ENCODE measurements around the gene DUSP14. TPM values are rescaled to one million over a fixed set of nuclear protein-coding genes. Genes with fewer than 3 reads are reported as not detected.

DUSP14 gene
- total and polyA plus RNA-seq, 4 donors = 13.8 to 22.9 (median 16.4) TPM

GRCh38 chr17:37481001-37481665 is 8.6 kb upstream of the DUSP14 start:
- Histone ChIP-seq H3K4me1 (ENCODE audit: control insufficient read depth, insufficient read depth, low read length) (no peaks in the 10 kb centered on the region), H3K4me3 (ENCODE audit: low read depth, low read length) (no peak overlapping the region), H3K27ac (ENCODE audit: low read depth, low read length) (no peak overlapping the region), H3K27me3 (ENCODE audit: control insufficient read depth, insufficient read depth, low read length) (no peaks in the 10 kb centered on the region), H3K36me3 (ENCODE audit: control insufficient read depth, insufficient read depth, low read length) (peaks cover 16% of the 10 kb centered on the region), H3K9me3 (ENCODE audit: control insufficient read depth, insufficient read depth, low read length) (no peaks in the 10 kb centered on the region)
- no peak for DNase-seq (ENCODE audit: low read depth in 4 of 6, low spot score in 6 of 6)
- WGBS (ENCODE audit: insufficient coverage) = 91% methylated on average over 7 of the region's 9 CpGs

GRCh38 chr17:37483311-37484039 is 6.2 kb upstream of the DUSP14 start:
- peak in 2 of 6 donors; percentile 5 to 68 for DNase-seq (ENCODE audit: low read depth in 4 of 6, low spot score in 6 of 6)
- H3K4me1 ChIP-seq (ENCODE audit: control insufficient read depth, insufficient read depth, low read length) = peaks cover under 1% of the 10 kb centered on the region
- peaks cover 3% of the 10 kb centered on the region for H3K36me3 ChIP-seq (ENCODE audit: control insufficient read depth, insufficient read depth, low read length)
- no peak overlapping the region for H3K4me3 ChIP-seq (ENCODE audit: low read depth, low read length)
- H3K9me3 ChIP-seq (ENCODE audit: control insufficient read depth, insufficient read depth, low read length) = no peaks in the 10 kb centered on the region
- H3K27ac ChIP-seq (ENCODE audit: low read depth, low read length) = no peak overlapping the region
- 50% methylated on average over 4 of the region's 5 CpGs for WGBS (ENCODE audit: insufficient coverage)
- no peaks in the 10 kb centered on the region for H3K27me3 ChIP-seq (ENCODE audit: control insufficient read depth, insufficient read depth, low read length)

- Histone ChIP-seq H3K36me3 (ENCODE audit: control insufficient read depth, insufficient read depth, low read length) (no peaks in the 10 kb centered on the region), H3K27ac (ENCODE audit: low read depth, low read length) (no peak overlapping the region), H3K27me3 (ENCODE audit: control insufficient read depth, insufficient read depth, low read length) (no peaks in the 10 kb centered on the region), H3K4me1 (ENCODE audit: control insufficient read depth, insufficient read depth, low read length) (peaks cover 14% of the 10 kb centered on the region), H3K9me3 (ENCODE audit: control insufficient read depth, insufficient read depth, low read length) (no peaks in the 10 kb centered on the region), H3K4me3 (ENCODE audit: low read depth, low read length) (no peak overlapping the region)
- DNase-seq (ENCODE audit: low read depth in 4 of 6, low spot score in 6 of 6) = peak in 1 of 6 donors; percentile 20
- WGBS (ENCODE audit: insufficient coverage) = no CpG with 5 or more reads among the region's 1 CpG
These were observed 3.6 kb upstream of the DUSP14 start for GRCh38 chr17:37485938-37486570.

- Histone ChIP-seq H3K27me3 (ENCODE audit: control insufficient read depth, insufficient read depth, low read length) (no peaks in the 10 kb centered on the region), H3K9me3 (ENCODE audit: control insufficient read depth, insufficient read depth, low read length) (no peaks in the 10 kb centered on the region), H3K36me3 (ENCODE audit: control insufficient read depth, insufficient read depth, low read length) (no peaks in the 10 kb centered on the region), H3K27ac (ENCODE audit: low read depth, low read length) (peak overlapping the region; percentile 69), H3K4me3 (ENCODE audit: low read depth, low read length) (peak overlapping the region; percentile 82), H3K4me1 (ENCODE audit: control insufficient read depth, insufficient read depth, low read length) (peaks cover 17% of the 10 kb centered on the region)
- 53% methylated on average over 6 of the region's 7 CpGs for WGBS (ENCODE audit: insufficient coverage)
- peak in 2 of 6 donors; percentile 59 to 69 for DNase-seq (ENCODE audit: low read depth in 4 of 6, low spot score in 6 of 6)
These were observed 1.6 kb upstream of the DUSP14 start for GRCh38 chr17:37488009-37488604.

GRCh38 chr17:37488607-37489196 is 989 bp upstream of the DUSP14 start:
- peak overlapping the region; percentile 69 for H3K27ac ChIP-seq (ENCODE audit: low read depth, low read length)
- WGBS (ENCODE audit: insufficient coverage) = 0% methylated on average over 18 of the region's 25 CpGs
- peaks cover 17% of the 10 kb centered on the region for H3K4me1 ChIP-seq (ENCODE audit: control insufficient read depth, insufficient read depth, low read length)

GRCh38 chr17:37490022-37490587 is 414 bp downstream of the DUSP14 start:
- H3K9me3 ChIP-seq (ENCODE audit: control insufficient read depth, insufficient read depth, low read length) = no peaks in the 10 kb centered on the region
- no peaks in the 10 kb centered on the region for H3K36me3 ChIP-seq (ENCODE audit: control insufficient read depth, insufficient read depth, low read length)
- H3K4me1 ChIP-seq (ENCODE audit: control insufficient read depth, insufficient read depth, low read length) = peaks cover 17% of the 10 kb centered on the region
- peak overlapping the region; percentile 37 for H3K4me3 ChIP-seq (ENCODE audit: low read depth, low read length)
- H3K27me3 ChIP-seq (ENCODE audit: control insufficient read depth, insufficient read depth, low read length) = no peaks in the 10 kb centered on the region
- peak in 2 of 6 donors; percentile 77 to 81 for DNase-seq (ENCODE audit: low read depth in 4 of 6, low spot score in 6 of 6)
- WGBS (ENCODE audit: insufficient coverage) = under 1% methylated on average over 48 of the region's 56 CpGs
- peak overlapping the region; percentile 9 for H3K27ac ChIP-seq (ENCODE audit: low read depth, low read length)

More at GRCh38 chr17:37488607-37489196, 989 bp upstream of the DUSP14 start:
- DNase-seq (ENCODE audit: low read depth in 4 of 6, low spot score in 6 of 6) = peak in 2 of 6 donors; percentile 63 to 78
- Histone ChIP-seq H3K9me3 (ENCODE audit: control insufficient read depth, insufficient read depth, low read length) (no peaks in the 10 kb centered on the region), H3K36me3 (ENCODE audit: control insufficient read depth, insufficient read depth, low read length) (no peaks in the 10 kb centered on the region), H3K4me3 (ENCODE audit: low read depth, low read length) (peak overlapping the region; percentile 82), H3K27me3 (ENCODE audit: control insufficient read depth, insufficient read depth, low read length) (no peaks in the 10 kb centered on the region)

GRCh38 chr17:37490638-37491614 is 1.2 kb downstream of the DUSP14 start:
- whole genome bisulfite sequencing (ENCODE audit: insufficient coverage) = 11% methylated on average over 10 of the region's 24 CpGs
- H3K27ac ChIP-seq (ENCODE audit: low read depth, low read length) = peak overlapping the region; percentile 9
- peak overlapping the region; percentile 37 for H3K4me3 ChIP-seq (ENCODE audit: low read depth, low read length)
- no peaks in the 10 kb centered on the region for H3K9me3 ChIP-seq (ENCODE audit: control insufficient read depth, insufficient read depth, low read length)
- H3K27me3 ChIP-seq (ENCODE audit: control insufficient read depth, insufficient read depth, low read length) = no peaks in the 10 kb centered on the region
- no peaks in the 10 kb centered on the region for H3K36me3 ChIP-seq (ENCODE audit: control insufficient read depth, insufficient read depth, low read length)
- DNase-seq (ENCODE audit: low read depth in 4 of 6, low spot score in 6 of 6) = peak in 1 of 6 donors; percentile 48
- H3K4me1 ChIP-seq (ENCODE audit: control insufficient read depth, insufficient read depth, low read length) = peaks cover 17% of the 10 kb centered on the region

GRCh38 chr17:37492167-37492566 is 2.5 kb downstream of the DUSP14 start:
- no CpG with 5 or more reads among the region's 4 CpGs for WGBS (ENCODE audit: insufficient coverage)
- no peaks in the 10 kb centered on the region for H3K27me3 ChIP-seq (ENCODE audit: control insufficient read depth, insufficient read depth, low read length)
- no peak overlapping the region for H3K27ac ChIP-seq (ENCODE audit: low read depth, low read length)
- no peaks in the 10 kb centered on the region for H3K9me3 ChIP-seq (ENCODE audit: control insufficient read depth, insufficient read depth, low read length)
- DNase-seq (ENCODE audit: low read depth in 4 of 6, low spot score in 6 of 6) = no peak
- H3K4me1 ChIP-seq (ENCODE audit: control insufficient read depth, insufficient read depth, low read length) = peaks cover 17% of the 10 kb centered on the region
- H3K4me3 ChIP-seq (ENCODE audit: low read depth, low read length) = no peak overlapping the region
- H3K36me3 ChIP-seq (ENCODE audit: control insufficient read depth, insufficient read depth, low read length) = no peaks in the 10 kb centered on the region

Measured in spinal cord (tissue), 10 donors.